ENCODE measurements around the gene ABCC6.
"Not testable (repeated sequence)": the region's sequence is repeated elsewhere in the genome, so short reads cannot be mapped to it uniquely, and the experiment has no call there.

Gene ABCC6

GRCh38 chr16:16203494-16203893 lies 19.8 kb downstream of the ABCC6 start:
- H3K4me2 ChIP-seq (ENCODE audit: insufficient read depth, low read length); H4K20me1 ChIP-seq (ENCODE audit: insufficient read depth, low read length); H3K36me3 ChIP-seq (ENCODE audit: insufficient read depth, low read length); H3K9ac ChIP-seq (ENCODE audit: low read depth, low read length); H3K4me3 ChIP-seq (ENCODE audit: low read depth in 1 of 2, low read length in 2 of 2); H3K27me3 ChIP-seq (ENCODE audit: insufficient read depth, low read length, poor library complexity); H2AFZ ChIP-seq (ENCODE audit: low read depth, low read length); H3K27ac ChIP-seq (ENCODE audit: low read length); ATAC-seq (ENCODE audit: insufficient read depth, low read depth); H3K79me2 ChIP-seq (ENCODE audit: insufficient read depth, low read length); DNase-seq; H3K9me3 ChIP-seq (ENCODE audit: insufficient read depth, low read length, severe bottlenecking): not testable (repeated sequence)
- peaks cover 22% of the 10 kb centered on the region for H3K4me1 ChIP-seq (ENCODE audit: insufficient read depth, low read length)

DNA sequence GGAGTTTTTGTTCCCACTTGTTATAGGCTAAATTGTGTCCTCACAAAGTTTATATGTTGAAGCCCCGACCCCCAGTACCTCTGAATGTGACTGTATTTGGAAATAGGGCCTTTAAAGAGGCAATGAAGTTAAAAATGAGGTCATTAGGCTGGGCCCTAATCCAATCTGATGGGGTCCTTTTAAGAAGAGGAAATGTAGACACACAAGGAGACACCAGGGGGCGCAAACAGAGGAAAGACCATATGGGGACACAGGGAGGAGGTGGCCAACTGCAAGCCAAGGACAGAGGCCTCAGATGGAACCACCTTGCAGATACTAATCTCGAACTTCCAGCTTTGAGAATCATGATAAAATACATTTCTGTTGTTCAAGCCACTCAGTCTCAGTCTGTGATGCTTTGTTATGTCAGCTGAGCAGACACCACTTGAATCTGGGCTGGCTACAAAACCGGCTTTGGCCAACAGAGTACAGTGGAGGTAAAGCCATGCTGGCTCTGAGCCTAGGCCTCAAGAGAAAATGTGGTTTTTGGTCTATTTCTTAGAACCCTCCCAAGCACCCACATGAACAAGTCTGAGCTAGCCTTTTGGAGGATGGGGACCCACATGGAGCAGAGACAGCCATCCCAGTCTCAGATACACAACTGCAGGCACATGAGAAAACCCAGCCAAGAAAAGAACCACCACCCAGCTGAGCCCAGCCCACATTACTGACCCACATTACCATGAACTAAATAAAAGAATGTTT lies 20.7 kb downstream of the ABCC6 start:
- H2AFZ ChIP-seq (ENCODE audit: low read depth, low read length): not testable (repeated sequence)
- DNase-seq: peak; percentile 77

GRCh38 chr16:16201880-16202279 lies 21.4 kb downstream of the ABCC6 start:
- ATAC-seq (ENCODE audit: insufficient read depth, low read depth); H3K4me3 ChIP-seq (ENCODE audit: low read depth in 1 of 2, low read length in 2 of 2); H3K27me3 ChIP-seq (ENCODE audit: insufficient read depth, low read length, poor library complexity); H3K36me3 ChIP-seq (ENCODE audit: insufficient read depth, low read length); H3K9me3 ChIP-seq (ENCODE audit: insufficient read depth, low read length, severe bottlenecking); H2AFZ ChIP-seq (ENCODE audit: low read depth, low read length); DNase-seq; H3K4me2 ChIP-seq (ENCODE audit: insufficient read depth, low read length); H3K79me2 ChIP-seq (ENCODE audit: insufficient read depth, low read length); H3K9ac ChIP-seq (ENCODE audit: low read depth, low read length); H4K20me1 ChIP-seq (ENCODE audit: insufficient read depth, low read length): not testable (repeated sequence)
- Histone ChIP-seq H3K4me1 (ENCODE audit: insufficient read depth, low read length) (peaks cover 22% of the 10 kb centered on the region), H3K27ac (ENCODE audit: low read length) (peak overlapping the region; percentile 59; the same call in 1 of the 2 replicates)

More for the DNA sequence above, 20.7 kb downstream of the ABCC6 start:
- not testable (repeated sequence) for H3K4me3 ChIP-seq (ENCODE audit: low read depth in 1 of 2, low read length in 2 of 2); H3K4me2 ChIP-seq (ENCODE audit: insufficient read depth, low read length); H4K20me1 ChIP-seq (ENCODE audit: insufficient read depth, low read length); H3K9ac ChIP-seq (ENCODE audit: low read depth, low read length); H3K79me2 ChIP-seq (ENCODE audit: insufficient read depth, low read length); H3K9me3 ChIP-seq (ENCODE audit: insufficient read depth, low read length, severe bottlenecking); H3K36me3 ChIP-seq (ENCODE audit: insufficient read depth, low read length); H3K27me3 ChIP-seq (ENCODE audit: insufficient read depth, low read length, poor library complexity); H3K27ac ChIP-seq (ENCODE audit: low read length)
- peak; percentile 86 for ATAC-seq (ENCODE audit: insufficient read depth, low read depth)
- peak; percentile 58 for TF ChIP-seq CTCF (IDR thresholded peaks at IDR 0.05; ENCODE audit: borderline replicate concordance, extremely low read depth, low read length, poor library complexity, severe bottlenecking)
- H3K4me1 ChIP-seq (ENCODE audit: insufficient read depth, low read length): peaks cover 22% of the 10 kb centered on the region

DNA sequence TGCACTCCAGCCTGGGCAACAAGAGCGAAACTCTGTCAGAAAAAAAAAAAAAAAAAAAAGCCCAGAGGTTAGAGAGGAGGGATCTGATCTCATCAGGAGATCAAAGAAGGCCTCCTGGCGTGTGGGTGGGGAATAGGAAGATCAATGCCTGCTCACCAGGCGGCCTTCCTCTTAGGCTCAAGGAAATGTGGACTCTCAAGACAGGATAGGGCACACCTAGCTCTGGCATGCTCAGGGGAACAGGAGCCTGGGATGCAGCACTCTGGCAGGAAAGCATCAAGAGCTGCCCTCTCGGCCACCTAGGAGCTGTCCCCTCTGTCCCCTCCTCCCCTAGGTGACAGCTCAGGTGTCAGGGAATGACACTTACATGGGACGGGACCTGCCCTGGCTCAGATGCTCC lies 22.9 kb downstream of the ABCC6 start:
- H2AFZ ChIP-seq (ENCODE audit: low read depth, low read length); H3K4me2 ChIP-seq (ENCODE audit: insufficient read depth, low read length); H3K9me3 ChIP-seq (ENCODE audit: insufficient read depth, low read length, severe bottlenecking); H3K27ac ChIP-seq (ENCODE audit: low read length); H3K79me2 ChIP-seq (ENCODE audit: insufficient read depth, low read length); H3K4me3 ChIP-seq (ENCODE audit: low read depth in 1 of 2, low read length in 2 of 2); H3K36me3 ChIP-seq (ENCODE audit: insufficient read depth, low read length); H3K27me3 ChIP-seq (ENCODE audit: insufficient read depth, low read length, poor library complexity); DNase-seq; H4K20me1 ChIP-seq (ENCODE audit: insufficient read depth, low read length); ATAC-seq (ENCODE audit: insufficient read depth, low read depth); H3K9ac ChIP-seq (ENCODE audit: low read depth, low read length): not testable (repeated sequence)
- H3K4me1 ChIP-seq (ENCODE audit: insufficient read depth, low read length): peaks cover 22% of the 10 kb centered on the region

DNA sequence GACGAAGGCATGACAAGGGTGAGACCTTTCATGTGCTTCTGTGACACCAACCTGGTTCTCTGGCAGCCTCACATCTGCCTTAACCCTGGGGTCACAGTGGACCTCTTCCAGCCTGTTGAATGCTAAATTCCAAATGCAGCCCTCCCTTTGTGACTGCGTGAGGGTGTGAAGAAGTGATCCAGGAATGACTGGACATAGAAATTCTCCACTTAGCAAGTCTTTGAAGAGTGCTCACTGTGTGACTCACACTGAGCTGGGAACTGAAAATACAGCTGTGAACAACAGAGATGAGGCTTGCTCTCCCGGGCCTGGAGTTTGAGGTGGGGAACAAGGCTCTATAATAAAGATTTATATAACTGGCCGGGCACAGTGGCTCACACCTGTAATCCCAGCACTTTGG lies 23.9 kb downstream of the ABCC6 start:
- H3K9ac ChIP-seq (ENCODE audit: low read depth, low read length); H3K27me3 ChIP-seq (ENCODE audit: insufficient read depth, low read length, poor library complexity); H3K36me3 ChIP-seq (ENCODE audit: insufficient read depth, low read length); H3K4me2 ChIP-seq (ENCODE audit: insufficient read depth, low read length); H3K79me2 ChIP-seq (ENCODE audit: insufficient read depth, low read length); H4K20me1 ChIP-seq (ENCODE audit: insufficient read depth, low read length); DNase-seq; H3K9me3 ChIP-seq (ENCODE audit: insufficient read depth, low read length, severe bottlenecking); ATAC-seq (ENCODE audit: insufficient read depth, low read depth); H3K27ac ChIP-seq (ENCODE audit: low read length); H2AFZ ChIP-seq (ENCODE audit: low read depth, low read length); H3K4me3 ChIP-seq (ENCODE audit: low read depth in 1 of 2, low read length in 2 of 2): not testable (repeated sequence)
- H3K4me1 ChIP-seq (ENCODE audit: insufficient read depth, low read length): peaks cover 22% of the 10 kb centered on the region
